ENCODE results near the gene ROBO1. TPM values are rescaled to one million over a fixed set of nuclear protein-coding genes. Genes with fewer than 3 reads are reported as not detected.

ROBO1 gene
- total RNA-seq, 4 donors from 2014 or later: 25.0 to 42.6 (median 35.7) TPM

DNA sequence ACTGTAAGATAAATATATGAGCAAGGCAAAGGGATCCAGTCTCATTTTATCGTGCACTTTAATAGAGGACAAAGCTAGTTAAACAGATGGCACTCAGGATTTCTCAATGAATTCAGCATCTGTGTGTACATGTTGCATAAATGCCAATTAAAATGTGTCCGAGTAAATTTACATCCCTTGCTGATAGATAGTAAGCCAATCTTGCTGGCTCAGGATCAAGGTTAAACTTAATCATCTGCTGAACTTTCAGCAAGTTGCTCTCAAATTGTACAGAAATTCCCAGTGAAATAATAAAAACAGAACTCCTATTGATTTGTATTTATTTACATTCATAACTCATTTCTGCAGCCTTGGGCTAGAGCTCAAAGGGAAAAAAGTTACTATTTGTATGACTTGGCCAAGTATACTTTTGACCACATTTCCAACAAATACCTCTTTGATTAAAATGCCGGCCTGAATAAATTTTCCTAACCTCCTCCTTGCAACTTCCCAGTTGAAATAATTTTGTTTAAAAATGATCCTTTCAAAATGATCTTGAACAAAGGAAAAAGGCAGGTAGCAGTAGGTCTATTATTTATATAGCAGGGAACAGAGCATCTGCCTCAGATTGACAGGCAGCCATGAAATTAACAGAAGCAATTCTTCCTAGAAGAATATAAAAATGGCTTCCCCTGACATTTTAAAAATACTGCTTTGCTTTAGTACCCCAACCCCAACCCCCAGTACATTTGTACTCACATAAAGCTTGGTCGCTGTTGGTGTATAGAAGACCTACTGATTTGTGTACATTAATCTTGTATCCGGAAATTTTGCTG lies 1001.9 kb downstream of the ROBO1 start:
- Histone ChIP-seq H3K27me3 (no peaks in the 10 kb centered on the region), H3K9me3 (no peaks in the 10 kb centered on the region), H3K4me3 (no peak overlapping the region), H3K27ac (no peak overlapping the region), H3K4me1 (no peaks in the 10 kb centered on the region), H3K36me3 (no peaks in the 10 kb centered on the region)
- intact Hi-C loops (cut with DNase I): no loop called here
- TF ChIP-seq POLR2A (IDR thresholded peaks at IDR 0.05): no peak
- TF ChIP-seq, protein P1, sequence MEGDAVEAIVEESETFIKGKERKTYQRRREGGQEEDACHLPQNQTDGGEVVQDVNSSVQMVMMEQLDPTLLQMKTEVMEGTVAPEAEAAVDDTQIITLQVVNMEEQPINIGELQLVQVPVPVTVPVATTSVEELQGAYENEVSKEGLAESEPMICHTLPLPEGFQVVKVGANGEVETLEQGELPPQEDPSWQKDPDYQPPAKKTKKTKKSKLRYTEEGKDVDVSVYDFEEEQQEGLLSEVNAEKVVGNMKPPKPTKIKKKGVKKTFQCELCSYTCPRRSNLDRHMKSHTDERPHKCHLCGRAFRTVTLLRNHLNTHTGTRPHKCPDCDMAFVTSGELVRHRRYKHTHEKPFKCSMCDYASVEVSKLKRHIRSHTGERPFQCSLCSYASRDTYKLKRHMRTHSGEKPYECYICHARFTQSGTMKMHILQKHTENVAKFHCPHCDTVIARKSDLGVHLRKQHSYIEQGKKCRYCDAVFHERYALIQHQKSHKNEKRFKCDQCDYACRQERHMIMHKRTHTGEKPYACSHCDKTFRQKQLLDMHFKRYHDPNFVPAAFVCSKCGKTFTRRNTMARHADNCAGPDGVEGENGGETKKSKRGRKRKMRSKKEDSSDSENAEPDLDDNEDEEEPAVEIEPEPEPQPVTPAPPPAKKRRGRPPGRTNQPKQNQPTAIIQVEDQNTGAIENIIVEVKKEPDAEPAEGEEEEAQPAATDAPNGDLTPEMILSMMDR (IDR thresholded peaks at IDR 0.05): no peak
- WGBS, 2 donors: 62 to 73% methylated on average over 5 of the region's 5 CpGs
- no peak for DNase-seq

DNA sequence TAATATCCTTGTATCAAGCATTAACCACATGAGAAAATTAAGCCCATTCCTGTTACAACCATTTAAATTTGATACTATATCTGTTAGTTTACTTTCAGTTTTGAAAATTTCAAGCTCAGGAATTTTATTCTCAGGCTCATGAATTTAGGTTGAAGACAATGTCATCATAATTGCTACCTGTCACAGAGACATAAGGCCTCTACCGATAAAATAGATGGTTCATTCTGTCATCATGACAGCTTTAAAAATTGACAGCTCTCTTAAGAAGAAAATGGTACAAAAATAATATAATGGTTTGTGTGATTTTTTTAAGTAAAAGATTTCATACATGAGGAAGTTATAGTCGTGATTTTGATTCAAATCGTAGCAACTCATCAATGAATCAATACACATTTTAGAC lies 1003.2 kb downstream of the ROBO1 start:
- no peaks in the 10 kb centered on the region for H3K9me3 ChIP-seq
- intact Hi-C loops (cut with DNase I): no loop called here
- H3K27ac ChIP-seq: no peak overlapping the region
- no peaks in the 10 kb centered on the region for H3K27me3 ChIP-seq
- no peak for DNase-seq
- no peak overlapping the region for H3K4me3 ChIP-seq
- 83 to 91% methylated on average over 3 of the region's 3 CpGs for WGBS, 2 donors
- no peaks in the 10 kb centered on the region for H3K36me3 ChIP-seq
- TF ChIP-seq POLR2A (IDR thresholded peaks at IDR 0.05): no peak
- TF ChIP-seq, protein P1 (IDR thresholded peaks at IDR 0.05): no peak
- no peaks in the 10 kb centered on the region for H3K4me1 ChIP-seq

DNA sequence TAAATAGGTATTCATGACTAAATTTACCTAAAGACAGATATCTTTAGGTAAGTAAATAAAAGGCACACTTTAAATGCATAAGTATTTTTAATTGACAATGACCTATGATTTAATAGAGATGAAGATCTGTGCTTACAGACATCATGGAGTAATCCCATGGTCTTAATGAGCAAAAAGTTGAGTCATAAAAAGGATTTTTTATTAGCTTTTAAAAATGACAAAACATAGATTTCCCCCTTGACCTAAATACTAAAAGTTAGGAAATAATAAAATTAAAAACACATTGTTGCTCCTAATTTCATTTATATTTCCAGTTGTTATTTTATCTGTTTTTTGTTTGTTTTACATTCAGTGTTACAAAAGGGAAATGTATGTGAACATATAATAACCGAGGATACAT lies 1005.7 kb downstream of the ROBO1 start:
- DNase-seq: no peak
- Histone ChIP-seq H3K9me3 (no peaks in the 10 kb centered on the region), H3K36me3 (no peaks in the 10 kb centered on the region), H3K27me3 (no peaks in the 10 kb centered on the region), H3K4me3 (no peak overlapping the region), H3K27ac (no peak overlapping the region), H3K4me1 (no peaks in the 10 kb centered on the region)
- intact Hi-C loops (cut with DNase I): no loop called here
- TF ChIP-seq POLR2A (IDR thresholded peaks at IDR 0.05): no peak
- TF ChIP-seq, protein P1 (IDR thresholded peaks at IDR 0.05): no peak
- WGBS, 2 donors: 80 to 84% methylated on average over 1 of the region's 1 CpG

DNA sequence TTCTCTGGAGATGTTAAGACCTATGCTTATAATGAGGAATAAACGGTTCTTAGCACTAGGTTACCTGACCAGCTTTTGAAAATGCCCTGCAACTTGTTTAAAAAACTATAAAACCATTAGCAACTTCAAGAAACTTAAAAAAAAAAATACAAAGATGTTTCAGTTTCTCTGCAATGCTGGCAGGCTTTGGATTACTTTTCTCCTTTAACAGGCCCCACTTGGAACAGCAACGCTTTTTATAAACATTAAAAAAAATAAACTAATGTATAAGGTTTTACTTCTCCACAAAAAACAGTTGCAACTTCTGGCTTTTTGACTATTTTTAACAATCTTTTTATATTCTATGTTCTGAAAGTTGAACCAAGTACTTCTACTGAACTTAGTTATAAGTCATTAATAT lies 1006.7 kb downstream of the ROBO1 start:
- DNase-seq: no peak
- Histone ChIP-seq H3K4me1 (no peaks in the 10 kb centered on the region), H3K4me3 (no peak overlapping the region), H3K27me3 (no peaks in the 10 kb centered on the region), H3K9me3 (no peaks in the 10 kb centered on the region), H3K27ac (no peak overlapping the region), H3K36me3 (no peaks in the 10 kb centered on the region)
- intact Hi-C loops (cut with DNase I): no loop called here
- 33 to 43% methylated on average over 2 of the region's 2 CpGs for WGBS, 2 donors
- no peak for TF ChIP-seq POLR2A (IDR thresholded peaks at IDR 0.05)
- TF ChIP-seq, protein P1 (IDR thresholded peaks at IDR 0.05): no peak

DNA sequence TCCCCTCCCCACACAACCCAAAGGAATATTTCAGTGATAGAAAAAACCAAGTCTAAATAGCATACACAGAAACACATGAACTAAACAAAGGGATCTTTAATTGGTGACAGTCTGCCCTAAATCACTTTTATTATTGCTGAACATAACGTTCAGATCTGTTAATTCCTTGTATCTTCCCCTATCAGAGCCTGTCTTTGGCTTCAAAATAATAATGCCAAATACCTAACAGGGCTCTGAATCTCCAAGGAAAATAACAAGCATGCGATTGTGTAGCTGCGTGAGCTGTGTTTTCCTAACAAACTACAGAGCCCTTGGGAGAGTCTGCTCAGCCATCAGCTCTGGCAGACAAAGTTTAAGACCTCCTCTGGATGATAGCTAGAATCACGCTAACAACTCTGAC lies 1010.1 kb downstream of the ROBO1 start:
- Histone ChIP-seq H3K27ac (no peak overlapping the region), H3K4me3 (no peak overlapping the region), H3K27me3 (no peaks in the 10 kb centered on the region), H3K36me3 (no peaks in the 10 kb centered on the region), H3K4me1 (peaks cover 0 to 13% (median 3%) of the 10 kb centered on the region in 3 donors), H3K9me3 (no peaks in the 10 kb centered on the region)
- 75 to 81% methylated on average over 4 of the region's 4 CpGs for WGBS, 2 donors
- no peak for DNase-seq
- intact Hi-C loops (cut with DNase I): no loop called here
- TF ChIP-seq, protein P1 (IDR thresholded peaks at IDR 0.05): no peak
